ENCODE data around the gene ADGRV1.

DNA sequence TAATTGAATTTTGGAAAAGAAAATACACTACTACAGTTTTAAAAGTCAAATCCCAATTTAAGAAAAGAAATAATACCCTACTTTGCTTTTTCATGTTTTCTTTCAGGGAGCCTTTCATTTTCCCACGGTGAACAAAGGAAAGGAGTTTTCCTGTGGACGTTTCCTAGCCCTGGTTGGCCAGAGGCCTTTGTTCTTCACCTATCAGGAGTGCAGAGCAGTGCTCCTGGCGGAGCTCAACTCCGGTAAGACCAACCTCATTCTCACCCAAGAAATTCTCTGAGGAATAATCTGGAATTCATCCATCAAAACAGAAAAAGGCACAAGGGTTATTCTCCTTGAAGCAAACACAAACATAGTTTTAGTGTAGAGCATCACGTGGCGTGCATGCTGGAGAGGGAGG, 248.9 kb downstream of the ADGRV1 start:
- TF ChIP-seq, protein P1, sequence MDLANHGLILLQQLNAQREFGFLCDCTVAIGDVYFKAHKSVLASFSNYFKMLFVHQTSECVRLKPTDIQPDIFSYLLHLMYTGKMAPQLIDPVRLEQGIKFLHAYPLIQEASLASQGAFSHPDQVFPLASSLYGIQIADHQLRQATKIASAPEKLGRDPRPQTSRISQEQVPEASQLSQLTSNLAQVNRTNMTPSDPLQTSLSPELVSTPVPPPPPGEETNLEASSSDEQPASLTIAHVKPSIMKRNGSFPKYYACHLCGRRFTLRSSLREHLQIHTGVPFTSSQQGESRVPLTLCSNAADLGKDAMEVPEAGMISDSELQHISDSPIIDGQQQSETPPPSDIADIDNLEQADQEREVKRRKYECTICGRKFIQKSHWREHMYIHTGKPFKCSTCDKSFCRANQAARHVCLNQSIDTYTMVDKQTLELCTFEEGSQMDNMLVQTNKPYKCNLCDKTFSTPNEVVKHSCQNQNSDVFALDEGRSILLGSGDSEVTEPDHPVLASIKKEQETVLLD (IDR thresholded peaks at IDR 0.05): no peak
- TF ChIP-seq ZBTB43 (CRISPR knock-in tag; IDR thresholded peaks at IDR 0.05): no peak
- TF ChIP-seq NFYB (IDR thresholded peaks at IDR 0.05; ENCODE audit: extremely low read depth, insufficient read length): no peak

Data from K562 (cell line).